Omental fat pad (tissue), 4 donors: Measurements from ENCODE around the gene CDH23. TPM values are rescaled to one million over a fixed set of nuclear protein-coding genes. Genes with fewer than 3 reads are reported as not detected.

Experiments used
- ATAC-seq: fragments of 150-250 bp; one replicate; pipeline ENCODE4 v1.9.1; 2016; ENCODE audit warnings: mild to moderate bottlenecking, moderate library complexity; ENCODE audit not compliant: low FRiP score
- DNase-seq: peaks from one replicate; pipeline ENCODE4 v3.0.0-alpha.2; 2019; ENCODE audit warnings: low spot score
- total RNA-seq, 4 donors: library from RNA; depleted of rRNA; stranded (reverse); fragments of >200 nt; gene quantifications; one replicate each; pipeline ENCODE4 v1.1.0, GENCODE V29; 2016
- TF ChIP-seq, protein P1 (sequence below), 3 donors: fragments of 450-650 bp; IDR thresholded peaks; one replicate each; pipeline ENCODE4 v1.5.1; 2016 to 2017; ENCODE audit warnings: antibody characterized with exemption in 3 of 3, mild to moderate bottlenecking in 3 of 3, moderate library complexity in 2 of 3

Gene CDH23
- total RNA-seq, 4 donors from 2014 or later, result 25.3 to 41.9 (median 34.4) TPM

GRCh38 chr10:71719464-71720201, 322.9 kb downstream of the CDH23 start, which contains the start of gene C10orf105:
Gene C10orf105, minus strand, starts transcription at chr10:71719778. Its CDS starts 3,441 bp downstream, at chr10:71716337.
- ATAC-seq, result no peak
- no peak for DNase-seq

GRCh38 chr10:71720288-71720687, 323.6 kb downstream of the CDH23 start:
- no peak for ATAC-seq
- no peak for DNase-seq
- TF ChIP-seq, protein P1, sequence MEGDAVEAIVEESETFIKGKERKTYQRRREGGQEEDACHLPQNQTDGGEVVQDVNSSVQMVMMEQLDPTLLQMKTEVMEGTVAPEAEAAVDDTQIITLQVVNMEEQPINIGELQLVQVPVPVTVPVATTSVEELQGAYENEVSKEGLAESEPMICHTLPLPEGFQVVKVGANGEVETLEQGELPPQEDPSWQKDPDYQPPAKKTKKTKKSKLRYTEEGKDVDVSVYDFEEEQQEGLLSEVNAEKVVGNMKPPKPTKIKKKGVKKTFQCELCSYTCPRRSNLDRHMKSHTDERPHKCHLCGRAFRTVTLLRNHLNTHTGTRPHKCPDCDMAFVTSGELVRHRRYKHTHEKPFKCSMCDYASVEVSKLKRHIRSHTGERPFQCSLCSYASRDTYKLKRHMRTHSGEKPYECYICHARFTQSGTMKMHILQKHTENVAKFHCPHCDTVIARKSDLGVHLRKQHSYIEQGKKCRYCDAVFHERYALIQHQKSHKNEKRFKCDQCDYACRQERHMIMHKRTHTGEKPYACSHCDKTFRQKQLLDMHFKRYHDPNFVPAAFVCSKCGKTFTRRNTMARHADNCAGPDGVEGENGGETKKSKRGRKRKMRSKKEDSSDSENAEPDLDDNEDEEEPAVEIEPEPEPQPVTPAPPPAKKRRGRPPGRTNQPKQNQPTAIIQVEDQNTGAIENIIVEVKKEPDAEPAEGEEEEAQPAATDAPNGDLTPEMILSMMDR (IDR thresholded peaks at IDR 0.05), result no peak

More at GRCh38 chr10:71719464-71720201, 322.9 kb downstream of the CDH23 start, which contains the start of gene C10orf105:
- TF ChIP-seq, protein P1 (IDR thresholded peaks at IDR 0.05), result no peak

DNA sequence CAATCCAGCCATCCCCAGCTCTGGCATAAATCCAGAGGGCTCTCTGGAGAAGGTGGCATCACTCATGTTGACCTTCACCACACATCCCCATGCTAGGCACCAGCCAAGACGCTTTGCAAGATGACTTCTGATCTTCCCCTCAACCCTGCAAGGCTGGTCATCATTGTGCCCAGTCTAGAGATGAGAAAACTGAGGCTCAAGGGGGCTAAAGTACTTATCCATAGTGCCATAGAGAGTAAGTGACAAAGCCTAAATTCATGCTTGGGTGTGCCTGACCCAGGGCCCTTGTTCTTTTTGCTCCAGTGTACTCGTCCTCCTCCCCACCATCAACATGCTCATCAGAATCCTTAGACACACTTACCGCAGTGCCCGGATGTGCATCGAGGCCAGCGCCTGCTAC, 324.6 kb downstream of the CDH23 start:
- ATAC-seq, result no peak
- TF ChIP-seq, protein P1 (IDR thresholded peaks at IDR 0.05), result no peak

GRCh38 chr10:71722849-71723248, 326.1 kb downstream of the CDH23 start:
- TF ChIP-seq, protein P1 (IDR thresholded peaks at IDR 0.05), result no peak
- no peak for ATAC-seq

More for the DNA sequence above, 324.6 kb downstream of the CDH23 start:
- DNase-seq, result no peak

DNA sequence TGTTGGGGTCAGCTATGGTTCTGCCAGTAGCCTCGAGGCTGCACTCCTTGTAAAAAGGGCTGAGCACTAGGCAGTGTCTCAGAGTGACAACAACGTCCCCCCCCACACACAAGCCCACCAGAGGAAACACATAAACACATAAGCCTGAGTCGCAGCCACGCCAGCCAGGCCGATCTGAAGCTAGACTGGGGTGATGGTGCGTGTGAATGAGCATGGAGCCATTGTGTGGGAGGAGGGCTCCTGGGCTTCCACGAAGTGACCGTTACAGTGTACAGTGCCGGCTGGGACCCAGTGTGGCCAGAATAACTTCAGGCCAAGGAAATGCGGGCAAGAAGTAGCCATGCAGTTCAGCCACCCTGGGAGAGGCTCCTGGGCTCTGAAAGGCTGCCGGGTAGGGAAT, 326.6 kb downstream of the CDH23 start:
- no peak for ATAC-seq
- TF ChIP-seq, protein P1 (IDR thresholded peaks at IDR 0.05), result no peak
- no peak for DNase-seq

More at GRCh38 chr10:71722849-71723248, 326.1 kb downstream of the CDH23 start:
- DNase-seq, result no peak

DNA sequence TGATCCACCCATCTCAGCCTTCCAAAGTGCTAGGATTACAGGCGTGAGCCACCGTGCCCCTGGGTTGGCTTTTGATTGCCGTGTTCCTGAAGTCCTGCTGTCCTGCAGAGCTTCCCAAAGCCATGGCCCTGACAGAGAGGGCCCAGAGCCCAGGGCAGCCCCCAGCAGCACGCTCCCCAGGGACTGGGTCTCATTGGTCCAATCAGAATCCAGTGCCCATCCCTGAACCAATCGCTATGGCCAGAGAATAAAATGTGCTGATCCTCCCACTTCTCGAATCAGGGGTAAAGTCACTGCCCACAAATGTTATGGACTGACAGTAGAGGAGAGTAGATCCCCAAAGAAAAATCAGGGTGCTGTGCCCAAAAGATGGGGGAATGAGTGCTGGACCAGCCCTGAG, 327.8 kb downstream of the CDH23 start:
- TF ChIP-seq, protein P1 (IDR thresholded peaks at IDR 0.05), result no peak
- no peak for DNase-seq
- ATAC-seq, result no peak

DNA sequence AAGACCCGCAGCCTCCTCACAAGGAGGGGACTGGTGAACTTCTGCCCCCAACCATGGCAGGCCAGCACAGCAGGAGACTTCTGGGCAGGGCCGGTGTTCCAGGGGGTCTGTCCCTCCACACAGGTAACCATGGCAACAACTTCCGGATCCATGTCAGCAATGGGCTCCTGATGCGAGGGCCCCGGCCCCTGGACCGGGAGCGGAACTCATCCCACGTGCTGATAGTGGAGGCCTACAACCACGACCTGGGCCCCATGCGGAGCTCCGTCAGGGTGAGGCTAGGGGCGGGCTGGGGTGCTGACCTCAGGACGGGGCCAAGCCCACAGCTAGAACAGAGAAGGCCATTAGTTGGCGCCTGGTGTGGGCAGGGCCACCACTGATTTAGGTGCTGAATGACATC, 328.5 kb downstream of the CDH23 start:
- ATAC-seq, result no peak
- TF ChIP-seq, protein P1 (IDR thresholded peaks at IDR 0.05), result no peak

More for the DNA sequence above, 328.5 kb downstream of the CDH23 start:
- no peak for DNase-seq
